OCI-LY7 (cell line): ENCODE results near the gene SERTAD4. TPM values are rescaled to one million over a fixed set of nuclear protein-coding genes. Genes with fewer than 3 reads are reported as not detected.

Experiments
- BruUV-seq: library from RNA; stranded (reverse); fragments of 400-500 nt; replicated peaks from 2 replicates; lab custom pipeline; 2021; lab: Mats Ljungman, UMichigan
- CTCF ChIA-PET: fragments of 300-600 bp; sonication (Branson Sonifier 250); formaldehyde crosslinking; loops from one replicate; lab custom pipeline; 2022; ENCODE audit warnings: antibody characterized with exemption; ENCODE audit not compliant: unreplicated experiment; lab: Charles Lee
- POLR2A ChIA-PET: fragments of 300-600 bp; sonication (Branson Sonifier 250); formaldehyde crosslinking; loops from one replicate; lab custom pipeline; 2022; ENCODE audit warnings: antibody characterized with exemption; lab: Charles Lee
- DNase-seq: peaks from one replicate; pipeline ENCODE4 v3.0.0-alpha.2; 2015; ENCODE audit warnings: low spot score
- H2AFZ ChIP-seq: fragments of 200-600 bp; sonication (generic), shearing (Covaris generic); 2 replicates; pipeline ENCODE4 v1.6.1; 2014; ENCODE audit warnings: mild to moderate bottlenecking, antibody characterized with exemption, low read length, moderate library complexity
- H3K27ac ChIP-seq: fragments of 200-600 bp; sonication (generic); 2 replicates; pipeline ENCODE4 v1.5.1; 2014; ENCODE audit warnings: mixed run types, low read depth, mild to moderate bottlenecking, moderate library complexity, low read length, inconsistent platforms; ENCODE audit not compliant: poor library complexity, severe bottlenecking
- H3K36me3 ChIP-seq: fragments of 200-600 bp; sonication (generic); 2 replicates; pipeline ENCODE4 v1.6.1; 2014; ENCODE audit warnings: mild to moderate bottlenecking, antibody characterized with exemption, low read length, moderate library complexity, mixed read lengths; ENCODE audit not compliant: insufficient read depth
- H3K4me1 ChIP-seq: fragments of 200-600 bp; sonication (generic); 2 replicates; pipeline ENCODE4 v1.5.1; 2014; ENCODE audit warnings: mild to moderate bottlenecking, low read length; ENCODE audit not compliant: insufficient read depth, poor library complexity, severe bottlenecking
- H3K4me2 ChIP-seq: fragments of 200-600 bp; sonication (generic); 2 replicates; pipeline ENCODE4 v1.6.1; 2014; ENCODE audit warnings: mild to moderate bottlenecking, low read length
- H3K4me3 ChIP-seq: fragments of 200-600 bp; sonication (generic); 2 replicates; pipeline ENCODE4 v1.5.1; 2014; ENCODE audit warnings: mild to moderate bottlenecking, low read depth, low read length; ENCODE audit not compliant: poor library complexity, severe bottlenecking
- H3K79me2 ChIP-seq: fragments of 200-600 bp; sonication (generic); 2 replicates; pipeline ENCODE4 v1.6.1; 2016; ENCODE audit warnings: low read depth, mild to moderate bottlenecking, low read length, moderate library complexity, mixed read lengths; ENCODE audit not compliant: insufficient read depth
- H3K9me2 ChIP-seq: fragments of 200-600 bp; sonication (generic); 2 replicates; pipeline ENCODE4 v1.6.1; 2016; ENCODE audit warnings: mild to moderate bottlenecking, low read length, mixed read lengths; ENCODE audit not compliant: insufficient read depth
- H3K9me3 ChIP-seq: fragments of 200-600 bp; sonication (generic); 2 replicates; pipeline ENCODE4 v1.6.1; 2014; ENCODE audit warnings: mild to moderate bottlenecking, mixed run types, low read length, mixed read lengths
- H4K20me1 ChIP-seq: fragments of 200-600 bp; sonication (generic); 2 replicates; pipeline ENCODE4 v1.6.1; 2014; ENCODE audit warnings: mild to moderate bottlenecking, antibody characterized with exemption, low read length, moderate library complexity, mixed read lengths; ENCODE audit not compliant: insufficient read depth
- CTCF ChIP-seq: fragments of 200-600 bp; sonication (generic); conservative IDR thresholded peaks from 2 replicates; pipeline ENCODE4 v1.5.1; 2014; ENCODE audit warnings: mild to moderate bottlenecking, antibody characterized with exemption, low read length, moderate library complexity, mixed read lengths
- EZH2phosphoT487 ChIP-seq: fragments of 200-600 bp; sonication (generic); IDR thresholded peaks from 2 replicates; pipeline ENCODE4 v1.6.1; 2018; ENCODE audit warnings: low read depth, borderline replicate concordance, mild to moderate bottlenecking, mixed run types, antibody characterized with exemption, low read length, moderate library complexity, mixed read lengths
- intact Hi-C: fragments of 100-400 bp; cut with micrococcal nuclease; formaldehyde crosslinking; loops from one replicate; pipeline ENCODE4 v1.10.0; 2022; ENCODE audit not compliant: unreplicated experiment
- total RNA-seq, 2 experiments: library from RNA; depleted of rRNA in 1 of 2; stranded (reverse); fragments of >200 nt in 1 of 2; shearing (Covaris generic) in 1 of 2; gene quantifications; 2 replicates each; pipeline ENCODE4 v1.2.3, GENCODE V29; 2014 to 2022

SERTAD4 gene
- total RNA-seq, 2 experiments from 2014 or later, result not detected

- Histone ChIP-seq H3K27ac (no peak overlapping the region), H3K4me2 (no peak overlapping the region), H3K4me3 (no peak overlapping the region), H3K9me2 (no peaks in the 10 kb centered on the region), H3K4me1 (peaks cover 9% of the 10 kb centered on the region), H3K9me3 (no peaks in the 10 kb centered on the region), H3K36me3 (no peaks in the 10 kb centered on the region), H4K20me1 (no peaks in the 10 kb centered on the region), H3K79me2 (no peaks in the 10 kb centered on the region), H2AFZ (no peak overlapping the region)
- ChIA-PET POLR2A (interaction anchor here (0.6 to 0.7 kb wide), 2 partner anchors 1145 to 1263 kb away, joined by 3 read pairs; no protein-coding TSS in a partner anchor), CTCF (no interaction called here)
- TF ChIP-seq EZH2phosphoT487, result no peak
- no peak for TF ChIP-seq CTCF
- no peak for DNase-seq
- intact Hi-C loops, result no loop called here
- no TSS peak for BruUV-seq
Observed at GRCh38 chr1:210241121-210241520, 8.5 kb downstream of the SERTAD4 start.

GRCh38 chr1:210244746-210245367 is 12.3 kb downstream of the SERTAD4 start:
- no peak overlapping the region for H3K27ac ChIP-seq

GRCh38 chr1:210246447-210246846 is 13.9 kb downstream of the SERTAD4 start:
- peak overlapping the region; percentile 41 for H3K4me3 ChIP-seq
- H3K9me2 ChIP-seq, result no peaks in the 10 kb centered on the region
- H3K9me3 ChIP-seq, result no peaks in the 10 kb centered on the region
- peak overlapping the region; percentile 69 for H3K4me2 ChIP-seq
- H3K27ac ChIP-seq, result no peak overlapping the region
- POLR2A ChIA-PET, result interaction anchor here (0.6 to 1.7 kb wide), 5 partner anchors 9 to 938 kb away, joined by 3 to 5 read pairs (median 3); no protein-coding TSS in a partner anchor
- CTCF ChIA-PET, result no interaction called here
- no peaks in the 10 kb centered on the region for H3K79me2 ChIP-seq
- DNase-seq, result peak; percentile 17
- BruUV-seq, result no TSS peak
- TF ChIP-seq EZH2phosphoT487, result no peak
- TF ChIP-seq CTCF, result no peak
- intact Hi-C loops, result no loop called here
- peaks cover 30% of the 10 kb centered on the region for H3K4me1 ChIP-seq
- peak overlapping the region; percentile 91 for H2AFZ ChIP-seq
- H4K20me1 ChIP-seq, result no peaks in the 10 kb centered on the region
- no peaks in the 10 kb centered on the region for H3K36me3 ChIP-seq

More at GRCh38 chr1:210244746-210245367, 12.3 kb downstream of the SERTAD4 start:
- DNase-seq, result no peak
- peaks cover 20% of the 10 kb centered on the region for H3K4me1 ChIP-seq
- no peak overlapping the region for H3K4me2 ChIP-seq
- no peaks in the 10 kb centered on the region for H3K9me2 ChIP-seq
- no TSS peak for BruUV-seq
- POLR2A ChIA-PET, result interaction anchor here (0.5 to 0.9 kb wide), 3 partner anchors 19 to 984 kb away, joined by 3 read pairs; no protein-coding TSS in a partner anchor
- intact Hi-C loops, result no loop called here
- H2AFZ ChIP-seq, result no peak overlapping the region
- no peak overlapping the region for H3K4me3 ChIP-seq
- H3K36me3 ChIP-seq, result no peaks in the 10 kb centered on the region
- CTCF ChIA-PET, result no interaction called here
- TF ChIP-seq EZH2phosphoT487, result no peak
- H4K20me1 ChIP-seq, result no peaks in the 10 kb centered on the region
- H3K79me2 ChIP-seq, result no peaks in the 10 kb centered on the region
- no peaks in the 10 kb centered on the region for H3K9me3 ChIP-seq
